Hepatocyte (in vitro differentiated cells): ENCODE results near the gene GDNF.

ENCODE experiments used
- EZH2 ChIP-seq: fragments of 200-600 bp; sonication (generic); IDR thresholded peaks from 2 replicates; pipeline ENCODE4 v1.6.1; 2016; ENCODE audit warnings: antibody characterized with exemption, mild to moderate bottlenecking, borderline replicate concordance
- EZH2phosphoT487 ChIP-seq: fragments of 200-600 bp; sonication (generic); IDR thresholded peaks from one replicate; pipeline ENCODE4 v1.6.1; 2018; ENCODE audit warnings: antibody characterized with exemption, mild to moderate bottlenecking, low read depth, moderate library complexity; ENCODE audit not compliant: unreplicated experiment, severe bottlenecking
- TF ChIP-seq, protein P1 (sequence below): fragments of 200-600 bp; sonication (generic); IDR thresholded peaks from 2 replicates; pipeline ENCODE4 v1.5.1; 2016; ENCODE audit warnings: antibody characterized with exemption, mild to moderate bottlenecking; ENCODE audit not compliant: poor library complexity

DNA sequence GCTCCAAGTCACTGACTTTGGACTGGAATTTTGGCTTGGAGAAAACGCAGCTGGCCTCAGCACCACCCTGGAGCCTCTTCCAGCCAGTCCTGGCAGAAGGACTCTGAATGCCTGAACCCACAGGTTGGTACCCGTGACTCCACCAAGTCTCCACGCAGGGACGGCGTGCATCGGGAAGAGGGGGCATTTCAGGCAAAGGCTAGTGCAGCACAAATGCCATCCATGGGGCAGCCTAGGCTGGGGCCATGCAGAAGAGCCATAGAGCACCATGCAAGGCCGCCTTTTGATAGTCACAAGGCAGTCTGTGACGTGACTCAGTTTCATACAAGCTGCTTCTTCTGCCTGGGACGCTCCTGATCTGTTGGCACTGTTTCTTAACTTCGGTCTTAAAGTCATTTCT is 28.0 kb downstream of the GDNF start:
- TF ChIP-seq, protein P1, sequence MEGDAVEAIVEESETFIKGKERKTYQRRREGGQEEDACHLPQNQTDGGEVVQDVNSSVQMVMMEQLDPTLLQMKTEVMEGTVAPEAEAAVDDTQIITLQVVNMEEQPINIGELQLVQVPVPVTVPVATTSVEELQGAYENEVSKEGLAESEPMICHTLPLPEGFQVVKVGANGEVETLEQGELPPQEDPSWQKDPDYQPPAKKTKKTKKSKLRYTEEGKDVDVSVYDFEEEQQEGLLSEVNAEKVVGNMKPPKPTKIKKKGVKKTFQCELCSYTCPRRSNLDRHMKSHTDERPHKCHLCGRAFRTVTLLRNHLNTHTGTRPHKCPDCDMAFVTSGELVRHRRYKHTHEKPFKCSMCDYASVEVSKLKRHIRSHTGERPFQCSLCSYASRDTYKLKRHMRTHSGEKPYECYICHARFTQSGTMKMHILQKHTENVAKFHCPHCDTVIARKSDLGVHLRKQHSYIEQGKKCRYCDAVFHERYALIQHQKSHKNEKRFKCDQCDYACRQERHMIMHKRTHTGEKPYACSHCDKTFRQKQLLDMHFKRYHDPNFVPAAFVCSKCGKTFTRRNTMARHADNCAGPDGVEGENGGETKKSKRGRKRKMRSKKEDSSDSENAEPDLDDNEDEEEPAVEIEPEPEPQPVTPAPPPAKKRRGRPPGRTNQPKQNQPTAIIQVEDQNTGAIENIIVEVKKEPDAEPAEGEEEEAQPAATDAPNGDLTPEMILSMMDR: no peak
- TF ChIP-seq EZH2 (no peak), EZH2phosphoT487 (no peak)
